H1 (cell line): Measurements from ENCODE around the gene ASMTL. TPM values are rescaled to one million over a fixed set of nuclear protein-coding genes. Genes with fewer than 3 reads are reported as not detected.

Experiments used
- CTCF ChIA-PET: fragments of 300-600 bp; sonication (Branson Sonifier 250); formaldehyde crosslinking; loops from one replicate; lab custom pipeline; 2021; ENCODE audit not compliant: partially characterized antibody; lab: Charles Lee
- POLR2A ChIA-PET: fragments of 300-600 bp; sonication (Branson Sonifier 250); formaldehyde crosslinking; loops from one replicate; lab custom pipeline; 2021; ENCODE audit warnings: inconsistent platforms; ENCODE audit not compliant: partially characterized antibody; lab: Charles Lee
- DNase-seq, 2 experiments: peaks; one replicate each; pipeline versions ENCODE4 v3.0.0 to v3.0.0-alpha.2; 2010 to 2022; ENCODE audit warnings: low spot score in 2 of 2, low read depth in 1 of 2, mixed read lengths in 1 of 2
- FAIRE-seq: peaks from 2 replicates; lab custom pipeline; 2011; peaks lifted over from hg19 to GRCh38; lab: Jason Lieb, UNC
- H2AFZ ChIP-seq: 2 replicates; pipeline ENCODE4 v1.8.1; 2012; ENCODE audit warnings: low read length, inconsistent platforms
- H2AK5ac ChIP-seq: 2 replicates; pipeline ENCODE4 v1.6.1; 2013; ENCODE audit warnings: low read depth, low read length
- H2BK120ac ChIP-seq: replicated peaks from 2 replicates; pipeline ENCODE3; 2013; ENCODE audit warnings: low read depth, low read length, inconsistent platforms
- H2BK12ac ChIP-seq: 2 replicates; pipeline ENCODE4 v1.6.1; 2013; ENCODE audit warnings: low read depth, low read length
- H2BK15ac ChIP-seq: 2 replicates; pipeline ENCODE4 v1.6.1; 2013; ENCODE audit warnings: low read length
- H2BK20ac ChIP-seq: 2 replicates; pipeline ENCODE4 v1.6.1; 2013; ENCODE audit warnings: low read length
- H2BK5ac ChIP-seq: 2 replicates; pipeline ENCODE4 v1.6.1; 2013; ENCODE audit warnings: low read depth, low read length
- H3K14ac ChIP-seq: 2 replicates; pipeline ENCODE4 v1.6.1; 2013; ENCODE audit warnings: inconsistent platforms; ENCODE audit not compliant: insufficient read length
- H3K18ac ChIP-seq: 2 replicates; pipeline ENCODE4 v1.6.1; 2013; ENCODE audit warnings: low read length; ENCODE audit errors: extremely low read depth
- H3K23ac ChIP-seq: 2 replicates; pipeline ENCODE4 v1.6.1; 2013; ENCODE audit warnings: inconsistent platforms; ENCODE audit not compliant: insufficient read length
- H3K23me2 ChIP-seq: 2 replicates; pipeline ENCODE4 v1.6.1; 2013; ENCODE audit warnings: low read depth, low read length
- H3K27ac ChIP-seq: 2 replicates; pipeline ENCODE4 v1.6.1; 2011; ENCODE audit warnings: low read depth, low read length, inconsistent platforms
- H3K27me3 ChIP-seq, 4 experiments: replicated peaks in 1 of 4; 1 replicate in 1 of 4; 2 replicates in 3 of 4; pipeline versions ENCODE4 v1.6.1 to v1.8.1; 2011 to 2013; ENCODE audit warnings: low read length in 3 of 4, mild to moderate bottlenecking in 3 of 4, inconsistent platforms in 2 of 4, mixed read lengths in 2 of 4, moderate library complexity in 1 of 4; ENCODE audit not compliant: control insufficient read depth in 3 of 4, insufficient read depth in 3 of 4; ENCODE audit errors: extremely low read depth in 1 of 4
- H3K36me3 ChIP-seq, 4 experiments: 2 replicates each; pipeline versions ENCODE4 v1.6.1 to v1.8.1; 2011 to 2013; ENCODE audit warnings: mild to moderate bottlenecking in 4 of 4, low read length in 3 of 4, moderate library complexity in 2 of 4, control low read depth in 1 of 4, inconsistent platforms in 1 of 4; ENCODE audit not compliant: insufficient read depth in 4 of 4, control insufficient read depth in 2 of 4
- H3K4ac ChIP-seq: replicated peaks from 2 replicates; pipeline ENCODE3; 2013; ENCODE audit warnings: low read length, low read depth, mixed read lengths, inconsistent platforms; ENCODE audit not compliant: insufficient read length
- H3K4me1 ChIP-seq, 4 experiments: replicated peaks in 1 of 4; 1 replicate in 1 of 4; 2 replicates in 3 of 4; pipeline versions ENCODE4 v1.6.1 to v1.8.1; 2011 to 2013; ENCODE audit warnings: low read length in 3 of 4, inconsistent platforms in 2 of 4, mixed read lengths in 1 of 4; ENCODE audit not compliant: insufficient read depth in 4 of 4, control insufficient read depth in 3 of 4
- H3K4me2 ChIP-seq, 2 experiments: 2 replicates each; pipeline versions ENCODE4 v1.6.1 to v1.8.1; 2011 to 2013; ENCODE audit warnings: low read depth in 2 of 2, low read length in 2 of 2, control low read depth in 1 of 2, inconsistent platforms in 1 of 2, mild to moderate bottlenecking in 1 of 2; ENCODE audit not compliant: insufficient read depth in 1 of 2
- H3K4me3 ChIP-seq, 4 experiments: fragments of 200-600, 300-600 bp in 1 of 4; sonication (generic), shearing (Covaris generic), sonication (Bioruptor Twin) in 1 of 4; 2 replicates each; pipeline versions ENCODE4 v1.5.1 to v1.8.1; 2011 to 2016; ENCODE audit warnings: low read length in 4 of 4, low read depth in 3 of 4, control low read depth in 2 of 4, inconsistent platforms in 2 of 4, mild to moderate bottlenecking in 2 of 4, mixed read lengths in 1 of 4, moderate library complexity in 1 of 4; ENCODE audit not compliant: insufficient read depth in 2 of 4; ENCODE audit errors: extremely low read depth in 1 of 4
- H3K56ac ChIP-seq: replicated peaks from 2 replicates; pipeline ENCODE3; 2013; ENCODE audit warnings: low read depth, mild to moderate bottlenecking, mixed read lengths, low read length, inconsistent platforms; ENCODE audit not compliant: insufficient read length
- H3K79me1 ChIP-seq: 2 replicates; pipeline ENCODE4 v1.6.1; 2013; ENCODE audit warnings: low read depth, low read length, control low read depth
- H3K79me2 ChIP-seq, 2 experiments: 2 replicates each; pipeline versions ENCODE4 v1.6.1 to v1.8.1; 2012 to 2013; ENCODE audit warnings: low read length in 2 of 2, mild to moderate bottlenecking in 2 of 2, inconsistent platforms in 1 of 2; ENCODE audit not compliant: insufficient read depth in 2 of 2, control insufficient read depth in 1 of 2
- H3K9ac ChIP-seq, 4 experiments: replicated peaks in 1 of 4; 1 replicate in 1 of 4; 2 replicates in 3 of 4; pipeline versions ENCODE4 v1.6.1 to v1.8.1; 2011 to 2013; ENCODE audit warnings: low read depth in 3 of 4, low read length in 3 of 4, control low read depth in 2 of 4, mild to moderate bottlenecking in 2 of 4, moderate library complexity in 2 of 4, inconsistent platforms in 1 of 4; ENCODE audit errors: extremely low read depth in 1 of 4
- H3K9me3 ChIP-seq, 2 experiments: 2 replicates each; pipeline versions ENCODE4 v1.6.1 to v1.8.1; 2012 to 2013; ENCODE audit warnings: mild to moderate bottlenecking in 2 of 2, moderate library complexity in 2 of 2, control low read depth in 1 of 2, inconsistent platforms in 1 of 2, low read depth in 1 of 2, low read length in 1 of 2, mixed read lengths in 1 of 2; ENCODE audit not compliant: insufficient read depth in 2 of 2
- H4K20me1 ChIP-seq, 2 experiments: replicated peaks in 1 of 2; 2 replicates each; pipeline versions ENCODE3 to v1.8.1; 2011 to 2013; ENCODE audit warnings: inconsistent platforms in 2 of 2, low read length in 2 of 2, mild to moderate bottlenecking in 1 of 2; ENCODE audit not compliant: insufficient read depth in 2 of 2, control insufficient read depth in 1 of 2
- H4K5ac ChIP-seq: 2 replicates; pipeline ENCODE4 v1.6.1; 2013; ENCODE audit warnings: low read length, low read depth, mixed read lengths, inconsistent platforms; ENCODE audit not compliant: insufficient read length
- H4K8ac ChIP-seq: 2 replicates; pipeline ENCODE4 v1.8.0; 2013; ENCODE audit warnings: mild to moderate bottlenecking, moderate library complexity, low read length, inconsistent platforms; ENCODE audit not compliant: insufficient read depth; ENCODE audit errors: extremely low read depth
- H4K91ac ChIP-seq: replicated peaks from 2 replicates; pipeline ENCODE3; 2013; ENCODE audit warnings: low read length, mixed read lengths, inconsistent platforms; ENCODE audit not compliant: insufficient read length
- CHD2 ChIP-seq: IDR thresholded peaks from 2 replicates; pipeline ENCODE4 v1.6.1; 2012; ENCODE audit warnings: low read length, improper control_type of control experiment
- POLR2AphosphoS5 ChIP-seq: IDR thresholded peaks from 2 replicates; pipeline ENCODE4 v1.6.1; 2011; ENCODE audit warnings: low read depth, low read length
- WGBS, 2 experiments: shearing (Covaris generic) in 1 of 2; methylation state at CpG; one replicate each; pipeline versions ENCODE4 v1.1.6 to v1.1.7; 2013 to 2015; ENCODE audit warnings: low lambda C conversion rate in 2 of 2, mixed read lengths in 2 of 2, inconsistent platforms in 1 of 2, low coverage in 1 of 2, missing lambda C conversion rate in 1 of 2; ENCODE audit not compliant: insufficient replicate concordance in 2 of 2, insufficient coverage in 1 of 2, insufficient read length in 1 of 2; ENCODE audit errors: extremely low coverage in 1 of 2, missing lambda C conversion rate in 1 of 2; 5-methylcytosine and 5-hydroxymethylcytosine counted together
- polyA plus RNA-seq, 7 experiments: library from polyadenylated mRNA; depleted of rRNA in 3 of 7; stranded (reverse) in 5 of 7; unstranded in 2 of 7; fragments of >200 nt in 5 of 7; fragments of 200-250 nt in 2 of 7; gene quantifications; 1 replicate in 5 of 7; 2 replicates in 1 of 7; 4 replicates in 1 of 7; pipeline versions ENCODE4 v1.2.1 to v1.2.3, GENCODE V29; 2011 to 2013; ENCODE audit warnings: missing spikeins in 2 of 7, mixed read lengths in 2 of 7
- total RNA-seq: library from RNA; stranded (reverse); fragmentation: NEBNext Ultra II Directional; extraction: Animal tissue kit (Norgen Biotek cat#: 25700); gene quantifications from 2 replicates; pipeline ENCODE4 v1.2.1, GENCODE V29; 2021

The ASMTL gene
- total and polyA plus RNA-seq, 2 of the 8 experiments (the other 6 are each of a cell fraction or from before 2014, with no cell fraction given): 75.6 to 81.4 TPM

DNA sequence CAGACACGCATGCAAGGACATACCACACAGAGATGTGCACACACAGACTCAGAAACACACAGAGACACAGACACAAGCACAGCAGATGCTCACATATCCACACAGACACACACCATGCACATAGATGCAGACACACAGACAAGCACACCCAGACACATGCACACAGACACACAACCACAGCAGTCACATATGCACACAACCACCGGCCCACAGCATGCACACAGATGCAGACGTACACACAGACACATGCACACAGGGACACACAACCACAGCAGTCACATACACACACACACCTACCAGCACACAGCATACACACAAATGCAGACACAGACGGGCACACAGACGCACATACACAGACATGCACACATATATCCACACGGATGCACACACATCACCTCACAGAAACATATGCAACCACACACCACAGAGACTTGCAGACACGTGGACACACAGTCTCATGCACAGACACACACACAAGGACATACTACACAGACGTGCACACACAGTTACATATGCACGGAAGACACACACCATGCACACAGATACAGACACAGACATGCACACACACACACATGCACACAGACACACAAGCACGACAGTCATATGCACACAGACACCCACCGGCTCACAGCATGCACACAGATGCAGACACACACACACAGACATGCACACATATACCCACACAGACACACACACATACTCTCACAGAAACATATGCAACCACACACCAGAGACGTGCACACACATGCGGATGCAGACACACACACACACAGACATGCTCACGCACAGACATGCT, 35.5 kb downstream of the ASMTL start:
- H3K18ac ChIP-seq: no peak overlapping the region
- H4K5ac ChIP-seq: no peak overlapping the region
- no peak overlapping the region for H3K4me2 ChIP-seq
- H2BK12ac ChIP-seq: no peak overlapping the region
- H3K9me3 ChIP-seq: peaks cover 0 to 4% of the 10 kb centered on the region in 2 experiments; a peak in 1 of 4 replicates
- H4K8ac ChIP-seq: no peak overlapping the region
- 66% methylated on average over 14 of the region's 14 CpGs; no CpG with 5 or more reads in 1 of the 2 experiments for WGBS, 2 experiments
- POLR2A ChIA-PET: no interaction called here
- H2BK15ac ChIP-seq: peak overlapping the region; percentile 83; the same call in 1 of the 2 replicates
- no peaks in the 10 kb centered on the region; a peak in 1 of 4 replicates for H3K79me2 ChIP-seq
- peaks cover 2% of the 10 kb centered on the region for H3K79me1 ChIP-seq
- no peak overlapping the region for H3K4ac ChIP-seq
- H4K91ac ChIP-seq: no peak overlapping the region
- H3K23me2 ChIP-seq: 0 out of 2 replicates have a peak, but pooled peaks cover 4% of the 10 kb centered on the region
- no peaks in the 10 kb centered on the region for H3K4me1 ChIP-seq
- no peak overlapping the region for H3K4me3 ChIP-seq
- H3K14ac ChIP-seq: no peak overlapping the region
- DNase-seq (no peak), FAIRE-seq (no peak)
- no peak overlapping the region for H3K56ac ChIP-seq
- H2AK5ac ChIP-seq: no peak overlapping the region
- no peaks in the 10 kb centered on the region for H3K27me3 ChIP-seq
- H2BK120ac ChIP-seq: no peak overlapping the region
- CTCF ChIA-PET: no interaction called here
- H3K27ac ChIP-seq: no peak overlapping the region
- H3K9ac ChIP-seq: no peak overlapping the region
- H4K20me1 ChIP-seq: peaks cover 6 to 28% of the 10 kb centered on the region in 2 experiments
- H3K23ac ChIP-seq: no peak overlapping the region
- H3K36me3 ChIP-seq: peaks cover 34 to 71% (median 59%) of the 10 kb centered on the region in 4 experiments
- TF ChIP-seq CHD2 (no peak), POLR2AphosphoS5 (peak; percentile 25; the same call in 1 of the 2 replicates)
- H2AFZ ChIP-seq: no peak overlapping the region
- peak overlapping the region; percentile 1; the same call in 1 of the 2 replicates for H2BK5ac ChIP-seq
- no peak overlapping the region for H2BK20ac ChIP-seq
